Hippocampal formation (tissue), 2 donors: ENCODE data around the gene PLA2R1.

ENCODE experiments used
- DNase-seq, 2 donors: peaks; one replicate each; lab custom pipeline; 2025; lab: John Stamatoyannopoulos, UW

PLA2R1 gene

DNA sequence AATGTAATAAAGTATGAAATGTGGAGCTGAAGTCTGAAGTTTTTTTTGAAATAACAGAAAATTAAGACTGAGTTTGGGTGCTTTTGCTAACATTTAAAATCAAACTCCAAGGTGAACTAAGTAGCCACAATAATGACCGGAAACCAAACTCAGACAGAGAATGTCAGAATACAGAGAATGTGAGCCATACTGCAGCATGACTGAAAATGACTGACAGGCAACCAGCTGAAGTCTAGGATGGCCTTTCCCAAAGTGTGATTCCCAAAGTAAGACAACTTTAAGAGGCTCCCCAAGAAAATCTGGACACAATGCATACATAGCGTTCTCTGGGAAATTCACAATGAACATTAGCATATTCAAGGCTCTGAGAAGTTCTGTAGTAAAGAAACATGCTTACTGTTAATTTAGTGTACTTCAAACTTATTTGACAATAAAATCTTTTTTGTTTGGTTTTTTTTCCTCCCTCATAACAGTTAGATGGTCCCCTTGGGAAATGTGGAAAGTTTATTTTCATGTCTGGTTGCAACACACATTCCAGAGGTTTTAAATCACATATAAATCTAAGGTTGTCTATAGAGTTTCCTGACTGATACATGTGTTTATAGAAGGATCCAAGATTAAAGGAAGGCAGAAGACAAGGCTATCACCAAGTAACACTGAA is 28.6 kb downstream of the PLA2R1 start:
- DNase-seq: no peak

- no peak for DNase-seq
Measured at GRCh38 chr2:160029270-160029628, 33.2 kb downstream of the PLA2R1 start.

GRCh38 chr2:160028431-160029269 is 33.8 kb downstream of the PLA2R1 start:
- DNase-seq: no peak

DNA sequence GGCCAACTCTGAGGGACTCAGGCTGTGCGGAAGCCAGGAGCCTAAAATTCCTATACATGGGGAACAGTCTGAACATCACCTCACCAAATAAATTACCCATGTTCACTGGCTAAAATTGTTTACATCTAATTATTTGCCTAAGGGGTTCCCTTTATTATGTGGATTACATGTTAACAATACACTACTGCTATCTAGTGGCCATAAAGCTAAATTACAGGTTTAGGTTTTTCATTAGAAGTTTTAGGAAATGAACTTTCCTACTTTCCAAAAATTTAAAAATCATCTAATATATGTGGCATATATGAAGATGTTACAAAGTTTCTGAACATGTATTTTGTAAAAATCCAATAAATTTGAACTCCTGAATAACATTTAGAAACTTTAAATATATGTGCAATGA is 40.3 kb downstream of the PLA2R1 start:
- no peak for DNase-seq

GRCh38 chr2:160019374-160020090 is 42.9 kb downstream of the PLA2R1 start:
- no peak for DNase-seq

- DNase-seq: no peak
Measured at GRCh38 chr2:160015746-160016145, 46.7 kb downstream of the PLA2R1 start.

DNA sequence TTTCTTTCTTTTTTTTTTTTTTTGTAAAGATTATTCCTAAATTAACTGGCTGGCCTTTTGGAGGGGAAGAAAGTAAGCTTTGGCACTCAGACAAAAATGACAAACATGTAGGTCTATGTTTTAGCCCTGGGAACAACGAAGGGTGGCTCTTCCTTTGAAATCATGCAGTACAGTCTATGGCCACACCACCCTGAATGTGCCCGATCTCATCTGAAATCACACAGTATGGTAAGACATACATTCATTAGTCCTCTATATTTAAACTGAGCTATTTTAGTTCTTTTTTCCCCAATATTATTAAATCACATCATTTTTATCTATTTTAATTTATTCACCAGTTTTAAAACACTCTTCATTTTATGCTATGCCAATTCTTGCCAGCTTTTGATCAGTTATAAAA is 48.2 kb downstream of the PLA2R1 start:
- DNase-seq: no peak

GRCh38 chr2:160010361-160011145 is 51.9 kb downstream of the PLA2R1 start:
- DNase-seq: no peak

- DNase-seq: no peak
Measured at GRCh38 chr2:160007111-160007510, 55.3 kb downstream of the PLA2R1 start.

DNA sequence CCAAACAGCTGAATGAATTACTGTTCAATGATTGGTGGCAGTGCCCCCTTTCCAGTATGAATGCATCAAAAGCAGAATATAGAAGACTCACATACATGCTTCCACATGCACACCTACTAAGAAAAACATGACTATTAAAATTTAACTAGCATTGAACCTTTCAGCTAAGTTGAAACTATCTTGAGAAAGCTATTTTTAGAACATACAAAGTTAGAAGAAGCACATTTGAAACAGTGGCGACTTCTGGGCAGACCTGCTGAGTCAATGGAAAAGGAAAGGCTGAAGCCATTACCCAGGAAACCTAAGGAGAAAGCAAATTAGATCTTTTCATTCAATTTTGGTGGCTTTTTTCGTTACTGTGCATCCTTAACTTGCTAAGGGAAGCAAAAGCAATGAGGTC is 55.9 kb downstream of the PLA2R1 start:
- no peak for DNase-seq

GRCh38 chr2:160005908-160006307 is 56.5 kb downstream of the PLA2R1 start:
- no peak for DNase-seq

DNA sequence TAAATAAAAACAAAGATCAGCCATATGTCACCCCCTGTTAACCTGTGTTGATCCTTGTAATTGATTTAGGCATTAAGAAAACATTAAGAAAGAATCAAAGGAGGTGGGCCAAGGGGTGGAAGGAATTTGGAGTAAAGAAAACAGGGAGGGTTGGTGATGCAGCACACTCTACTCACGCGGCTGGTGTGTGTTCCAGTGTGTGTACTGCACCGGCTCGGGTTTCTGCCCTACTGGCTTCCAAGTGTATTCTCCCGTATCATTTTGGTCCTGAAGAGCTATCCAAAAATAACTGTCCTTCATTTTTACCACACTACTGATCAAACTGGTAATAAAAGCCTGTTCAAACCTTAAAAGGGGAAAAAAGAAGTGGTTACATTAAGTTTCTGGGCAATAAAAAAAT is 56.9 kb downstream of the PLA2R1 start:
- DNase-seq: no peak

DNA sequence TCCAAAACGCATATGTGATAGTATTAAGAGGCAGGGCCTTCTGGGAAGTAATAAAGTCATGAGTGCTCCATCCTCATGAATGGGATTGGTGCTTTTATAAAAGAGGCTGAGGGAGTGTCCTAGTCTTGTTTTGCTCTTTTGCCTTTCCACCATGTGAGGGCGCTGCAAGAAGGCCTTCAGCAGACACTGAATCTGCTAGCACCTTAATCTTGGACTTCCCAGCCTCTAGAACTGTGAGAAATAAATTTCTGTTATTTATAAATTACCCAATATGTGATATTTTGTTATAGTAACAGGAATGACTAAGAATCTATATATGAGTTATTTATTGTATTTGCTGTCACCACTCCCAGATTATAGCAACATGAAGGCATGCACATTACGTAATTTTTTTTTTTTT is 63.5 kb downstream of the PLA2R1 start:
- DNase-seq: no peak

- no peak for DNase-seq
Measured at GRCh38 chr2:159998243-159998642, 64.2 kb downstream of the PLA2R1 start.

DNA sequence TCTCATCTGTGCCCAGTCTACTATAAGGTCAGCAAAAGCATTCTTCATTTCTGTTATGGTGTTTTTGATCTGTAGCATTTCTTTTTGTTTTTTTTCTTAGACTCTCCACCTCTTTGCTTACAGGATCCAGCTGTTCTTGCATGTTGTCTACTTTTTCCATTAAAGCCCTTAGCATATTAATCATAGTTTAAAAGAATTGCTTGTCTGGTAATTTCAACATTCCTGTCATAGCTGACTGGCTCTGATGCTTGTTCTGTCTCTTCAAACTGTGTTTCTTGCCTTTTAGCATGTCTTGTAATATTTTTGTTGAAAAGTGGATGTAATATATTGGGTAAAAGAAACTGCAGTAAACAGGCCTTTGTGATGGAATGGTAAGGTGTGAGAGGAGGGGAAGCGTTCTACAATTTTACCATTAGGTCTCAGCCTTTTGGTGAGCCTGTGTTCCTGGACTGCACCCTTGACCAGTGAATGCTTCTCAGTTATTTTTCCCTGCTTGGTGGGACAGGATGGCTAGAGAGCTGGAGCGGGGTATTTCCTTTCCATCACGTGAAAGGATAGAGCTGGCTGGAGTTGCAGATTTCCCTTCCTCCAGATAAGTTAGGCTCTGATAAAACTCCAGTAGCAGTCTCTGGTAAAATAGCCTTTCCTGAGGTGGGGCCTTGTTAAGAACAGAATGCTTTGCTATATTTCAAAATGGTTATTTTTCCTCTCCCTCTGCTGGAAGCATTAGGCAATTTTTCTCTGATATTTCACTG is 65.4 kb downstream of the PLA2R1 start:
- DNase-seq: no peak

GRCh38 chr2:159995038-159995437 is 67.4 kb downstream of the PLA2R1 start:
- DNase-seq: no peak

DNA sequence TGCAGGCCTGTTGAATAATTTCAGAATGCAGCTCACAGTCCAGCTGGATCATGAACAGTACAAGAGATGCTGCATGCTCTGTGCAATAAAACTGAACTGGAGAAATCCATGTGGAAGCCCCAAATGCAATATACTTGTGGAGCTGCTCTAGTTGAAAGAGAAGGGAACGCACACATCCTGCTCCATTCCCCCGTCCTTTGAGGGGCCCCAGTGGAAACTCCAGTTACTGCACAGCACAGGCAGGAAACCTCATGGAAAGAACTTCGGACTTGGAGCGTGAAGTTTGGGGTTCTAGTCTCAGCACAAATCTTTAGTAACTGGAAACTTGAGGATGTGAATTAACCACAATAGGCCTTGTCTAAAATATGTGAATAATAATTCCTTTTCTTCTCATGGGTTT is 73.2 kb downstream of the PLA2R1 start:
- DNase-seq: no peak

GRCh38 chr2:159988412-159988970 is 73.9 kb downstream of the PLA2R1 start:
- DNase-seq: no peak

DNA sequence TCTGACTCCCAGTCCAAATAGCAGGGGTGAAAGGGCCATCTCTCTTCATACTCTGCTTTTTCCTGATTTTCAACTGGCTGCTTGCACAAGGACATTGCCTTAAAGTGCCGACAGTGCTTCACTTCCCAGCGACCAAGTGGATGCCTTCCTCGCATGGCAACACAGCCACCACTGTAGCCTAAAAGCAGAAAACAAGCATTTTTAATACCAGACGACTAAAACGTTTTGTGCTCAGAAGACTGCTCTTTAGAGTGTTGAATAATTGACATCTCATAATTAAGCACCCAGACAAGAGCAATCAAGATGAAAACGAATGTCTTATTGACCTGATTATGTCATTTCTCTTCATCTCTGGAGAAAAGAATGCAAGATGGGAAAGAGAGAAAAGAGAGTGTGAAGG is 75.2 kb downstream of the PLA2R1 start:
- DNase-seq: no peak

DNA sequence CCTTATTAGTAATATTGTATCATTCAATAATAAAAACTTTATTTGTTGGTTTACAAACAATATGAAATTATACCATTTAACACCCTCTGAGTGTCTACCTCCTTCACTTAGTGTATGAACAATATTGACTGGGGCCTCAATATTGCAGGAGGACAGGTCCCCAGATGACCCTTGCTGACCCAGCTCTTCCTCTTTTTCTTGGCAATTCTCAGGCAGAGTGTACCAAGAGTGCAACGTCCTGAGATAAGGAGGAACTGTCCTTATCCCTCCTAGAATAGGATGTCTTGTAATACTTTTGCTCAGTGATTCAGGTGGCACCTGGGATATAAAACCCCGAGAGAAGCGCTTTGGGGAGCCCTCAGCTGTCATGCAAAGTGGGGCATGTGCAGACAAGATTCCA is 76.8 kb downstream of the PLA2R1 start:
- DNase-seq: no peak

GRCh38 chr2:159984034-159984433 is 78.4 kb downstream of the PLA2R1 start:
- no peak for DNase-seq
